SK-N-SH (cell line): ENCODE results near the gene TBK1. TPM values are rescaled to one million over a fixed set of nuclear protein-coding genes. Genes with fewer than 3 reads are reported as not detected.

Experiments
- CTCF ChIA-PET: fragments of 300-600, 350-600 bp; formaldehyde crosslinking; extraction: SDS; loops from one replicate; lab custom pipeline; 2021; lab: Yijun Ruan, JAX
- POLR2A ChIA-PET: fragments of 350-600 bp; sonication (Branson Sonifier 250); formaldehyde crosslinking; extraction: SDS; loops from one replicate; lab custom pipeline; 2020; ENCODE audit warnings: antibody characterized with exemption, inconsistent platforms; lab: Yijun Ruan, JAX
- DNase-seq: peaks from one replicate; pipeline ENCODE4 v3.0.0; 2012
- H2AFZ ChIP-seq: fragments of 200-600 bp; sonication (generic); 2 replicates; pipeline ENCODE4 v1.8.1; 2016; ENCODE audit warnings: antibody characterized with exemption, mild to moderate bottlenecking, low read depth
- H3F3A ChIP-seq: fragments of 200-600 bp; sonication (generic); replicated peaks from 2 replicates; pipeline ENCODE3; 2016; ENCODE audit warnings: antibody characterized with exemption, mild to moderate bottlenecking; ENCODE audit not compliant: insufficient read depth
- H3K27ac ChIP-seq, 2 experiments: fragments of 200-500 bp in 1 of 2; fragments of 200-600 bp in 1 of 2; sonication (Bioruptor generic) in 1 of 2; sonication (generic), shearing (Covaris generic) in 1 of 2; 2 replicates each; pipeline versions ENCODE4 v1.5.1 to v1.6.1; 2014 to 2016; ENCODE audit warnings: low read depth in 2 of 2, inconsistent platforms in 1 of 2, low read length in 1 of 2, mild to moderate bottlenecking in 1 of 2, mixed read lengths in 1 of 2
- H3K27me3 ChIP-seq: fragments of 200-600 bp; sonication (generic), shearing (Covaris generic); 2 replicates; pipeline ENCODE4 v1.6.1; 2016; ENCODE audit warnings: mixed run types; ENCODE audit not compliant: insufficient read depth
- H3K36me3 ChIP-seq, 2 experiments: fragments of 200-500 bp in 1 of 2; fragments of 200-600 bp in 1 of 2; sonication (Bioruptor generic) in 1 of 2; sonication (generic) in 1 of 2; replicated peaks in 1 of 2; 2 replicates each; pipeline versions ENCODE3 to v1.5.1; 2014 to 2016; ENCODE audit warnings: low read length in 1 of 2, mild to moderate bottlenecking in 1 of 2; ENCODE audit not compliant: insufficient read depth in 2 of 2, control insufficient read depth in 1 of 2
- H3K4me1 ChIP-seq, 2 experiments: fragments of 200-500 bp in 1 of 2; fragments of 200-600 bp in 1 of 2; sonication (Bioruptor generic) in 1 of 2; sonication (generic), shearing (Covaris generic) in 1 of 2; 2 replicates each; pipeline versions ENCODE4 v1.5.1 to v1.6.1; 2014 to 2016; ENCODE audit warnings: low read depth in 1 of 2, low read length in 1 of 2, mixed run types in 1 of 2; ENCODE audit not compliant: insufficient read depth in 2 of 2, control insufficient read depth in 1 of 2
- H3K4me2 ChIP-seq: fragments of 200-600 bp; sonication (generic), shearing (Covaris generic); 2 replicates; pipeline ENCODE4 v1.6.1; 2017; ENCODE audit warnings: mixed run types
- H3K4me3 ChIP-seq, 2 experiments: fragments of 200-500 bp in 1 of 2; fragments of 200-600 bp in 1 of 2; sonication (Bioruptor generic) in 1 of 2; sonication (generic), shearing (Covaris generic) in 1 of 2; 2 replicates each; pipeline versions ENCODE4 v1.5.1 to v1.8.1; 2014 to 2016; ENCODE audit warnings: low read depth in 2 of 2, inconsistent platforms in 1 of 2, low read length in 1 of 2, mild to moderate bottlenecking in 1 of 2, mixed read lengths in 1 of 2, moderate library complexity in 1 of 2
- H3K79me2 ChIP-seq: fragments of 200-600 bp; sonication (generic); 2 replicates; pipeline ENCODE4 v1.8.1; 2017; ENCODE audit warnings: mild to moderate bottlenecking; ENCODE audit not compliant: insufficient read depth
- H3K9ac ChIP-seq: fragments of 200-600 bp; sonication (generic); 2 replicates; pipeline ENCODE4 v1.6.1; 2017; ENCODE audit warnings: mixed run types
- H3K9me2 ChIP-seq: fragments of 200-600 bp; sonication (generic); 2 replicates; pipeline ENCODE4 v1.6.1; 2017; ENCODE audit warnings: mixed run types
- H3K9me3 ChIP-seq: fragments of 200-600 bp; sonication (generic); 2 replicates; pipeline ENCODE4 v1.6.1; 2017; ENCODE audit warnings: mixed run types, mild to moderate bottlenecking, moderate library complexity
- H4K20me1 ChIP-seq: fragments of 200-600 bp; sonication (generic); 2 replicates; pipeline ENCODE4 v1.6.1; 2017; ENCODE audit warnings: mild to moderate bottlenecking, mixed run types; ENCODE audit not compliant: insufficient read depth
- ELF1 ChIP-seq: IDR thresholded peaks from 2 replicates; pipeline ENCODE4 v1.4.0; 2012
- EP300 ChIP-seq, 2 experiments: IDR thresholded peaks; 2 replicates each; pipeline versions ENCODE4 v1.4.0 to v1.6.1; 2012; ENCODE audit warnings: borderline replicate concordance in 1 of 2, low read depth in 1 of 2, low read length in 1 of 2
- EZH2phosphoT487 ChIP-seq: fragments of 200-600 bp; sonication (generic); IDR thresholded peaks from 2 replicates; pipeline ENCODE4 v1.6.1; 2017; ENCODE audit warnings: low read depth, mixed run types, mild to moderate bottlenecking, antibody characterized with exemption, moderate library complexity, borderline replicate concordance
- FOXM1 ChIP-seq: IDR thresholded peaks from 2 replicates; pipeline ENCODE4 v1.4.0; 2012; ENCODE audit warnings: low read depth, mild to moderate bottlenecking
- GABPA ChIP-seq: IDR thresholded peaks from 2 replicates; pipeline ENCODE4 v1.4.0; 2012; ENCODE audit warnings: low read depth, mild to moderate bottlenecking
- IRF3 ChIP-seq: fragments of 150-350 bp; IDR thresholded peaks from 2 replicates; pipeline ENCODE4 v1.6.1; 2016; ENCODE audit warnings: mild to moderate bottlenecking, low read depth, low read length
- JUND ChIP-seq: IDR thresholded peaks from 2 replicates; pipeline ENCODE4 v1.4.0; 2012
- MXI1 ChIP-seq: IDR thresholded peaks from 2 replicates; pipeline ENCODE4 v1.6.1; 2012; ENCODE audit warnings: mild to moderate bottlenecking, low read depth, low read length, improper control_type of control experiment
- NFIC ChIP-seq: IDR thresholded peaks from 2 replicates; pipeline ENCODE4 v1.4.0; 2012; ENCODE audit warnings: borderline replicate concordance
- POLR2AphosphoS5 ChIP-seq: IDR thresholded peaks from 2 replicates; pipeline ENCODE4 v1.6.1; 2012; ENCODE audit warnings: low read depth, low read length
- RAD21 ChIP-seq: IDR thresholded peaks from 2 replicates; pipeline ENCODE4 v1.6.1; 2012; ENCODE audit warnings: mild to moderate bottlenecking, low read length
- RCOR1 ChIP-seq: fragments of 150-350 bp; IDR thresholded peaks from 2 replicates; pipeline ENCODE4 v1.6.1; 2017; ENCODE audit warnings: antibody characterized with exemption, low read length
- REST ChIP-seq: IDR thresholded peaks from 2 replicates; pipeline ENCODE4 v1.6.1; 2012; ENCODE audit warnings: mild to moderate bottlenecking, low read depth, low read length, moderate library complexity
- RXRA ChIP-seq: IDR thresholded peaks from 2 replicates; pipeline ENCODE4 v1.4.0; 2012; ENCODE audit warnings: low read depth, mild to moderate bottlenecking, borderline replicate concordance
- SMC3 ChIP-seq: IDR thresholded peaks from 2 replicates; pipeline ENCODE4 v1.6.1; 2012; ENCODE audit warnings: low read depth, low read length, improper control_type of control experiment
- TCF12 ChIP-seq: IDR thresholded peaks from 2 replicates; pipeline ENCODE4 v1.4.0; 2012
- USF1 ChIP-seq: IDR thresholded peaks from 2 replicates; pipeline ENCODE4 v1.4.0; 2012; ENCODE audit warnings: low read depth, borderline replicate concordance
- polyA plus RNA-seq, 3 experiments: library from polyadenylated mRNA; depleted of rRNA; stranded (reverse); fragments of >200 nt; gene quantifications; 2 replicates each; pipeline ENCODE4 v1.2.3, GENCODE V29; 2012
- TF ChIP-seq, protein P1 (sequence below): IDR thresholded peaks from 2 replicates; pipeline ENCODE4 v1.4.0; 2012; ENCODE audit warnings: low read depth, borderline replicate concordance
- TF ChIP-seq, protein P2 (sequence below): fragments of 200-600 bp; sonication (generic); IDR thresholded peaks from 2 replicates; pipeline ENCODE4 v1.6.1; 2017; ENCODE audit warnings: antibody characterized with exemption, mild to moderate bottlenecking, moderate library complexity

TBK1 gene
- polyA plus RNA-seq, 1 of the 3 experiments (the other 2 are of a cell fraction), result 8.2 TPM

DNA sequence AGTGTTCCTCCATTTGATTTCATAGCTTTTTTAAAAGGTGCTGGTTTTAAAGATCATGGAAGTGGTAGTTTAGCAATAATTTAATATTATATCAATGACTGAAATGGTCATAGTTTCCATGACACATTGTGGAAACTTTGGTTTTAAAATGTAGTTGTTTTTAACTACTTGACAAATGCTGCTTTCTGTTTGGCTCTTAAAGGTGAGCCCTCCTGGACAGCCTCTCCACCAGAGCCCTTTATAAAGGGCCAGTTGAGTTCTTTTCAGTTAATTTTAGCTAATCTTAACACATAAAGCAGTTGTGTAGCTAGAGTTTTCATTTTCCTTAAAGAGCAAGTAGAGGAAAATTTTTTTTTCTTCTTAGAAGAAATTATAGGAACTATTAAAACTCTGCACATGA, 33.7 kb upstream of the TBK1 start:
- POLR2A ChIA-PET, result no interaction called here
- CTCF ChIA-PET, result interaction anchor here (1.5 kb wide), 1 partner anchor 10 kb away, joined by 4 read pairs; no protein-coding TSS in a partner anchor
- TF ChIP-seq EZH2phosphoT487, result no peak
- TF ChIP-seq REST, result no peak
- no peak for TF ChIP-seq RAD21
- no peak for TF ChIP-seq JUND
- no peak for TF ChIP-seq RCOR1
- TF ChIP-seq USF1, result no peak
- TF ChIP-seq, protein P1, sequence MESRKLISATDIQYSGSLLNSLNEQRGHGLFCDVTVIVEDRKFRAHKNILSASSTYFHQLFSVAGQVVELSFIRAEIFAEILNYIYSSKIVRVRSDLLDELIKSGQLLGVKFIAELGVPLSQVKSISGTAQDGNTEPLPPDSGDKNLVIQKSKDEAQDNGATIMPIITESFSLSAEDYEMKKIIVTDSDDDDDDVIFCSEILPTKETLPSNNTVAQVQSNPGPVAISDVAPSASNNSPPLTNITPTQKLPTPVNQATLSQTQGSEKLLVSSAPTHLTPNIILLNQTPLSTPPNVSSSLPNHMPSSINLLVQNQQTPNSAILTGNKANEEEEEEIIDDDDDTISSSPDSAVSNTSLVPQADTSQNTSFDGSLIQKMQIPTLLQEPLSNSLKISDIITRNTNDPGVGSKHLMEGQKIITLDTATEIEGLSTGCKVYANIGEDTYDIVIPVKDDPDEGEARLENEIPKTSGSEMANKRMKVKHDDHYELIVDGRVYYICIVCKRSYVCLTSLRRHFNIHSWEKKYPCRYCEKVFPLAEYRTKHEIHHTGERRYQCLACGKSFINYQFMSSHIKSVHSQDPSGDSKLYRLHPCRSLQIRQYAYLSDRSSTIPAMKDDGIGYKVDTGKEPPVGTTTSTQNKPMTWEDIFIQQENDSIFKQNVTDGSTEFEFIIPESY, result no peak
- TF ChIP-seq EP300 (IDR thresholded peaks at IDR 0.05; ENCODE audit: borderline replicate concordance in 1 of 2, low read depth in 1 of 2, low read length in 1 of 2), result no peak
- no peak for TF ChIP-seq IRF3
- TF ChIP-seq, protein P2, sequence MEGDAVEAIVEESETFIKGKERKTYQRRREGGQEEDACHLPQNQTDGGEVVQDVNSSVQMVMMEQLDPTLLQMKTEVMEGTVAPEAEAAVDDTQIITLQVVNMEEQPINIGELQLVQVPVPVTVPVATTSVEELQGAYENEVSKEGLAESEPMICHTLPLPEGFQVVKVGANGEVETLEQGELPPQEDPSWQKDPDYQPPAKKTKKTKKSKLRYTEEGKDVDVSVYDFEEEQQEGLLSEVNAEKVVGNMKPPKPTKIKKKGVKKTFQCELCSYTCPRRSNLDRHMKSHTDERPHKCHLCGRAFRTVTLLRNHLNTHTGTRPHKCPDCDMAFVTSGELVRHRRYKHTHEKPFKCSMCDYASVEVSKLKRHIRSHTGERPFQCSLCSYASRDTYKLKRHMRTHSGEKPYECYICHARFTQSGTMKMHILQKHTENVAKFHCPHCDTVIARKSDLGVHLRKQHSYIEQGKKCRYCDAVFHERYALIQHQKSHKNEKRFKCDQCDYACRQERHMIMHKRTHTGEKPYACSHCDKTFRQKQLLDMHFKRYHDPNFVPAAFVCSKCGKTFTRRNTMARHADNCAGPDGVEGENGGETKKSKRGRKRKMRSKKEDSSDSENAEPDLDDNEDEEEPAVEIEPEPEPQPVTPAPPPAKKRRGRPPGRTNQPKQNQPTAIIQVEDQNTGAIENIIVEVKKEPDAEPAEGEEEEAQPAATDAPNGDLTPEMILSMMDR, result no peak
- no peak for TF ChIP-seq TCF12
- no peak for TF ChIP-seq FOXM1
- TF ChIP-seq NFIC, result no peak
- TF ChIP-seq GABPA, result no peak
- no peak for TF ChIP-seq RXRA
- no peak for TF ChIP-seq SMC3
- no peak for TF ChIP-seq MXI1
- TF ChIP-seq ELF1, result no peak
- no peak for TF ChIP-seq POLR2AphosphoS5

More for the DNA sequence above, 33.7 kb upstream of the TBK1 start:
- Histone ChIP-seq H3K79me2 (peaks cover 24% of the 10 kb centered on the region), H4K20me1 (0 out of 2 replicates have a peak, but pooled peaks cover 2% of the 10 kb centered on the region), H3F3A (peaks cover 6% of the 10 kb centered on the region), H3K4me3 (no peak overlapping the region), H3K9me3 (no peaks in the 10 kb centered on the region), H3K4me2 (no peak overlapping the region), H3K9ac (no peak overlapping the region), H3K27me3 (no peaks in the 10 kb centered on the region), H3K27ac (no peak overlapping the region), H3K9me2 (no peaks in the 10 kb centered on the region), H3K4me1 (peaks cover 0 to 2% of the 10 kb centered on the region in 2 experiments; a peak in 1 of 4 replicates), H2AFZ (no peak overlapping the region), H3K36me3 (peaks cover 87 to 95% of the 10 kb centered on the region in 2 experiments)
- DNase-seq, result no peak
